ENCODE data around the gene EZH2. TPM values are rescaled to one million over a fixed set of nuclear protein-coding genes. Genes with fewer than 3 reads are reported as not detected.

Gene EZH2
- total and polyA plus RNA-seq, 4 donors, result 0.75 to 4.1 (median 1.3) TPM

DNA sequence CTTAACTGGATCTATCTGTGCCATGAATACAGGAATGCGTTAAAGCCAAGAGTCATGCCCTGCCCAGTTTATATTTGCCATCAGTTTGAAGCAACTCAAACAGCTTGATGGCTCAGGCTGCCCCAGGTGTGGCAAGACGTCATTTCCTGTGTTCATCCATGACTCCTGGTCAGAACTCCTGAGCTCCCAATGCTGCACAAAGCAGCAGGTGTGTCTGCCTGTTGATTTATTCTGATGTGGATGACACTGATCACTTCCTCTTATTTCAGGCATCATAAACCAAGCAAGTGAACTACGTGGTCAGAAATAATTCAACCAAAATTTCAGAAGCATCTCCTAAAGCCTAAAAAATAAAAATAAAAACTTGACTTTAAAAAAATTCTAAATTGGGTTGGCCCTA is 68.5 kb downstream of the EZH2 start:
- DNase-seq (no peak), ATAC-seq (ENCODE audit: low FRiP score) (no peak)
- intact Hi-C loops (cut with DNase I), result no loop called here
- Histone ChIP-seq H3K9me3 (ENCODE audit: control insufficient read depth, low read length) (no peaks in the 10 kb centered on the region), H3K4me3 (ENCODE audit: low read length in 2 of 2) (no peak overlapping the region), H3K4me1 (ENCODE audit: control insufficient read depth in 1 of 2, insufficient read depth in 2 of 2, low read length in 2 of 2) (no peaks in the 10 kb centered on the region), H3K27me3 (ENCODE audit: control insufficient read depth in 1 of 2, insufficient read depth in 2 of 2, low read length in 1 of 2) (no peaks in the 10 kb centered on the region), H3K27ac (ENCODE audit: low read depth in 1 of 2, low read length in 2 of 2) (no peak overlapping the region), H3K36me3 (ENCODE audit: control insufficient read depth in 1 of 2, insufficient read depth in 2 of 2, low read length in 1 of 2) (no peaks in the 10 kb centered on the region)
- 81 to 83% methylated on average over 3 of the region's 3 CpGs for WGBS, 2 donors

DNA sequence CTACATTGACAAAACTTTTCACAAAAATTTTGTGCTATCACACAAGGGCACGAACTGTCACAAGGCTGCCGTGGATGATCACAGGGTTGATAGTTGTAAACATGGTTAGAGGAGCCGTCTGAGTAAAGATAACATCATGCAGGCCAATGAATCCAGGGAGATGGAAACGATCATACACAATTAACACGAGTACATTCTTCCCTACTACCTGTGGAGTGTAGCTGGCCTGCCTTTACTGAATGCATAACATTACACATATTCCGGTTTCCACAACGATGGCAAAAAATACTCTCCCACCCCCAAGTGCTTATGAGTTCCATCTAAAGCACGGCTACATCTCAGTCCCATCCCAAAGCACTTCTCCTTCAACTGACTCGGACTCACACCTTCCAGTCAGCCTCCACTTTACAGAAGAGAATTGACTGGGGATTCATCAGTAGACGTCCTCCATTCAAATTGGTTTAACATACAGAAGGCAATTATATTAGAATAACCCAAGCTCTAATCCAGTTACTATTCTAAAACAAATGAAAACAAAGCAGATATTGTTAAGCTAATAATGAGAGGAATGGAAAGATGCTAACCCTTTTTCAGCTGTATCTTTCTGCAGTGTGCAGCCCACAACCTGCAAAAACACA is 69.0 kb downstream of the EZH2 start:
- H3K27ac ChIP-seq (ENCODE audit: low read depth in 1 of 2, low read length in 2 of 2), result no peak overlapping the region

DNA sequence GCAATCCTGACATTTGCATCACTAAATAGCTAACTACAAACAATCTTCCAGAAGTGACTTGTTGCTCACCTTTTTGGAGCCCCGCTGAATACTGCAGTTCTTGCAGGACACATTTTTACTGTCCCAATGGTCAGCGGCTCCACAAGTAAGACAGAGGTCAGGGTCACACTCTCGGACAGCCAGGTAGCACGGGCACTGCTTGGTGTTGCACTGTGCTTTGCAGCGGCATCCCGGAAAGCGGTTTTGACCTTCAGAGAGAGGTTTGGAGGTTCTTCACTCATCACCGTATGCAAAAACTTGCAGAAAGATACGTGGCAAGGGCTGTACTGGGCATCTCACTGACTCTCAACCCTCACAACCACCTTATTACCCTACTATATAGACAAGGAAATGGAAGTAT is 70.2 kb downstream of the EZH2 start:
- DNase-seq (no peak), ATAC-seq (ENCODE audit: low FRiP score) (no peak)
- WGBS, 2 donors, result 94 to 95% methylated on average over 9 of the region's 9 CpGs
- H3K27me3 ChIP-seq (ENCODE audit: control insufficient read depth in 1 of 2, insufficient read depth in 2 of 2, low read length in 1 of 2), result no peaks in the 10 kb centered on the region
- no peaks in the 10 kb centered on the region for H3K36me3 ChIP-seq (ENCODE audit: control insufficient read depth in 1 of 2, insufficient read depth in 2 of 2, low read length in 1 of 2)
- no peak overlapping the region for H3K27ac ChIP-seq (ENCODE audit: low read depth in 1 of 2, low read length in 2 of 2)
- intact Hi-C loops (cut with DNase I), result no loop called here
- no peaks in the 10 kb centered on the region for H3K4me1 ChIP-seq (ENCODE audit: control insufficient read depth in 1 of 2, insufficient read depth in 2 of 2, low read length in 2 of 2)
- H3K4me3 ChIP-seq (ENCODE audit: low read length in 2 of 2), result no peak overlapping the region
- no peaks in the 10 kb centered on the region for H3K9me3 ChIP-seq (ENCODE audit: control insufficient read depth, low read length)

More for the DNA sequence above, 69.0 kb downstream of the EZH2 start:
- no peaks in the 10 kb centered on the region for H3K36me3 ChIP-seq (ENCODE audit: control insufficient read depth in 1 of 2, insufficient read depth in 2 of 2, low read length in 1 of 2)
- intact Hi-C loops (cut with DNase I), result no loop called here
- 84 to 88% methylated on average over 10 of the region's 10 CpGs for WGBS, 2 donors
- DNase-seq, result no peak
- H3K4me1 ChIP-seq (ENCODE audit: control insufficient read depth in 1 of 2, insufficient read depth in 2 of 2, low read length in 2 of 2), result no peaks in the 10 kb centered on the region
- no peak overlapping the region for H3K4me3 ChIP-seq (ENCODE audit: low read length in 2 of 2)
- no peak for ATAC-seq (ENCODE audit: low FRiP score)
- no peaks in the 10 kb centered on the region for H3K27me3 ChIP-seq (ENCODE audit: control insufficient read depth in 1 of 2, insufficient read depth in 2 of 2, low read length in 1 of 2)
- H3K9me3 ChIP-seq (ENCODE audit: control insufficient read depth, low read length), result no peaks in the 10 kb centered on the region

DNA sequence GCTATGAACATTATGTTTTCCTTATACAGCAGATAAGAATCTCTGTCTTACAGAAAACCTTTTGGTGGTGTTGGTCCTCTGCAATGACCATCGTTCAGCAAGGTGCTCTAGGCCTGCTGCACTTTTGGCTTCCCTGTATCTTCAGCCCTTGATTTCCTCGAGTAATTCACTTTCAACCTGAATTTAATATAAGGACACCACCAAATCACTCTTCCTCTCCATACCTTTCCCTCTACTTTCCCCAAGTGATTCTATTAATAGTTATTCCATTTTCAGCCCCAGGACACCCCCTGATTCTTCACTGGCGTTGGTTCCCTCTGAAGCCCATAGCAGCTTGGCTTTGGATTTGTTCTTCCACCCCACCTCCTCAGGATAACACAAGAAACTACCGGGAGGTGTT is 72.2 kb downstream of the EZH2 start:
- Histone ChIP-seq H3K27me3 (ENCODE audit: control insufficient read depth in 1 of 2, insufficient read depth in 2 of 2, low read length in 1 of 2) (no peaks in the 10 kb centered on the region), H3K36me3 (ENCODE audit: control insufficient read depth in 1 of 2, insufficient read depth in 2 of 2, low read length in 1 of 2) (no peaks in the 10 kb centered on the region), H3K4me3 (ENCODE audit: low read length in 2 of 2) (no peak overlapping the region), H3K27ac (ENCODE audit: low read depth in 1 of 2, low read length in 2 of 2) (no peak overlapping the region), H3K9me3 (ENCODE audit: control insufficient read depth, low read length) (no peaks in the 10 kb centered on the region), H3K4me1 (ENCODE audit: control insufficient read depth in 1 of 2, insufficient read depth in 2 of 2, low read length in 2 of 2) (no peaks in the 10 kb centered on the region)
- no peak for DNase-seq
- WGBS, 2 donors, result 82 to 83% methylated on average over 4 of the region's 4 CpGs
- intact Hi-C loops (cut with DNase I), result no loop called here
- ATAC-seq (ENCODE audit: low FRiP score), result no peak

DNA sequence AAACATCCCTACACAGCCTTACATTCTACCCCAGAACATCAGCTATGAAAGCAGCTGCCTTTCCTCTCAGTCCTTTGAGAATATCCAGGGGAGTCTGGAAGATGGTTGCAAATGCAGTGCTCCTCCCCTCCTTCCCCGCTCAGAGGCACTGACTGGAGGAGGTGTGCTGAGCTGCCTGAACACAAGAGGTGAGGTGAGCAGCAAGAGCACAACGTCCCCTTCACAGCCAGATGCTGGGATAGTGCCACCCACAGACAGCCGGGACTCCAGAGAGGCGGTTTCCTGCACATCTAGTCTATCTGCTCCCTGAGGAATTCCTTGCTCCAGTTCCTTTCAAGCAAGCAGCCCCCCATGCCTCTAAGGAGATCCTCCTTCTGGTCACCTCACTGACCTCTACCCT is 74.2 kb downstream of the EZH2 start:
- H3K9me3 ChIP-seq (ENCODE audit: control insufficient read depth, low read length), result no peaks in the 10 kb centered on the region
- DNase-seq, result no peak
- ATAC-seq (ENCODE audit: low FRiP score), result no peak
- intact Hi-C loops (cut with DNase I), result no loop called here
- H3K27ac ChIP-seq (ENCODE audit: low read depth in 1 of 2, low read length in 2 of 2), result no peak overlapping the region
- no peaks in the 10 kb centered on the region for H3K27me3 ChIP-seq (ENCODE audit: control insufficient read depth in 1 of 2, insufficient read depth in 2 of 2, low read length in 1 of 2)
- no peaks in the 10 kb centered on the region for H3K36me3 ChIP-seq (ENCODE audit: control insufficient read depth in 1 of 2, insufficient read depth in 2 of 2, low read length in 1 of 2)
- no peaks in the 10 kb centered on the region for H3K4me1 ChIP-seq (ENCODE audit: control insufficient read depth in 1 of 2, insufficient read depth in 2 of 2, low read length in 2 of 2)
- H3K4me3 ChIP-seq (ENCODE audit: low read length in 2 of 2), result no peak overlapping the region
- WGBS, 2 donors, result 59 to 67% methylated on average over 4 of the region's 4 CpGs

DNA sequence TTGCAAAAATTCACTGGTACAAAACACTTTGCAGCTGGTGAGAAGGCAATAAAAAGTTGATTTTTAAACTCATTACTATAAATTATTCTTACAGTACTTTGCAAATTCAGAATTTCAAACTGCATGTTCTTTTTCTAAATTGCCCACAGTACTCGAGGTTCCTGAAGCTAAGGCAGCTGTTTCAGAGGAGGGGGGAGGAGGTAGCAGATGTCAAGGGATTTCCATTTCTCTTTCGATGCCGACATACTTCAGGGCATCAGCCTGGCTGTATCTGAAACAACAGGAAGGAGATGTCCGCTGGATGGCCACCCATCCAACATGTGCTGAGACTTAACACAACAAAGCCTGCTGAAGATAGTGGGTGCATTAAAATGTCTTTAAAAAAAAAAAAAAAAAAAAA is 76.7 kb downstream of the EZH2 start:
- H3K36me3 ChIP-seq (ENCODE audit: control insufficient read depth in 1 of 2, insufficient read depth in 2 of 2, low read length in 1 of 2), result no peaks in the 10 kb centered on the region
- ATAC-seq (ENCODE audit: low FRiP score) (no peak), DNase-seq (no peak)
- no peaks in the 10 kb centered on the region for H3K4me1 ChIP-seq (ENCODE audit: control insufficient read depth in 1 of 2, insufficient read depth in 2 of 2, low read length in 2 of 2)
- H3K27ac ChIP-seq (ENCODE audit: low read depth in 1 of 2, low read length in 2 of 2), result no peak overlapping the region
- no peaks in the 10 kb centered on the region for H3K27me3 ChIP-seq (ENCODE audit: control insufficient read depth in 1 of 2, insufficient read depth in 2 of 2, low read length in 1 of 2)
- H3K9me3 ChIP-seq (ENCODE audit: control insufficient read depth, low read length), result no peaks in the 10 kb centered on the region
- 65 to 72% methylated on average over 4 of the region's 4 CpGs for WGBS, 2 donors
- H3K4me3 ChIP-seq (ENCODE audit: low read length in 2 of 2), result no peak overlapping the region
- intact Hi-C loops (cut with DNase I), result no loop called here

DNA sequence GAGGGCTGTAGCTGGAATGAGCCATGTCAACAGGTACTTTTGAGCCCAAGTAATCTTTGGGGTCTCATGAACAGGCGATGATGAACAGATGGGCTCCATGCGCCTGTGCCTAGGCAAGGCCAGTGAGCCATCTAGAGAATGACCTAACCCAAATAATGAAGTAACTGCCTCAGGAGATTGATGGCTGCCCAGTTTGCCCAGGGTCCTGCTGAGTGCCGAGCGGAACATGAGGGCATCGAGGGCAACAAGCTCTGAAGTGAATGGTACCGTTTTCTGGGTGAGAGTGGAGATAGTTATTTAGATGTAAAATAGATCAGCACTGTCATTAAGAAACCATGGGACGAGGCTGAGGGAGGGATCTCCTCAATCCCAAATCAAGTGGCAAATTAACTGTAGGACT is 77.9 kb downstream of the EZH2 start:
- no peak for ATAC-seq (ENCODE audit: low FRiP score)

DNA sequence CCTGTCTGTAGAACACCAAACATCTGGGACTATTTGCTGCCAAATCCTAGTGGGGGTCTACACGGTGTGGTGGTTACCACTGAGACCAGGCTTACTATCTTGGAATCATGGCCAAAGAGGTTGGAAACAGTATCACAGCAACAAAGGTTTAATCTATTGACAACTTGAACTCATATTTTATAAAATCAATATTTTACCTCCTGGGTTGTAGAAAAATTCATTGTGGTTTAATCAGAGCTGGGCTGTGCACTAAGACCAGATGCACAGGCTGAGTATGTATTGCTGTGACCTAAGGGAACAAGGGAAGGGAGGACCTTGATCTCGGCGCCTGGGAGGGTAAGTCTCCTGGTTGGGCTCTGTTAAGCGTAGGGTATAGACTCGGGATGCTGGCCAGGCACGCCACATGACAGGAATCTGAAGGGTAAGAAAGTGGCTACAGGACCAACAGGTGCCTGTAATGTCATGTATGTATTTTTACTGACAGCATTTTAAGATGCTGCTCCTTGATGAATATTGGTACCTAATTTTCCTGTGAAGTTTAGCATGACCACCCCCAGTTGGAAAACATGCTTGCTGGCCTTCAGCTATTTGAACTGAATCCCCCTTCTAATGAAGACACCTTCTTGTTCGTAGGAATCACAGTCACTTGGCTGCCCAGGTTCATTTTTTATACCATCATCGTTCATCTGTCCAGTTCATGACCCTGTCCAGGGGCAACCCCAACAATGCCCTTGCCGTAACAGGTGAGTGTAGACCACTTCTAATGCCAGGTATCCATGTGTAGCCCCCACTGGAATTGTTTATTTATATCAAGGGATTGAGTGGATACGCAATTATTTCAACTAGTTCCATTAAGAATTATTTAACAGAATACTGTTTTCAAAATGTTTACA is 79.5 kb downstream of the EZH2 start:
- intact Hi-C loops (cut with DNase I), result no loop called here
- no peaks in the 10 kb centered on the region for H3K4me1 ChIP-seq (ENCODE audit: control insufficient read depth in 1 of 2, insufficient read depth in 2 of 2, low read length in 2 of 2)
- H3K36me3 ChIP-seq (ENCODE audit: control insufficient read depth in 1 of 2, insufficient read depth in 2 of 2, low read length in 1 of 2), result peaks cover 0 to 7% of the 10 kb centered on the region in 2 donors
- DNase-seq (no peak), ATAC-seq (ENCODE audit: low FRiP score) (no peak)
- H3K27me3 ChIP-seq (ENCODE audit: control insufficient read depth in 1 of 2, insufficient read depth in 2 of 2, low read length in 1 of 2), result no peaks in the 10 kb centered on the region
- H3K4me3 ChIP-seq (ENCODE audit: low read length in 2 of 2), result no peak overlapping the region
- no peaks in the 10 kb centered on the region for H3K9me3 ChIP-seq (ENCODE audit: control insufficient read depth, low read length)
- no peak overlapping the region for H3K27ac ChIP-seq (ENCODE audit: low read depth in 1 of 2, low read length in 2 of 2)
- WGBS, 2 donors, result 81 to 86% methylated on average over 10 of the region's 10 CpGs

More for the DNA sequence above, 77.9 kb downstream of the EZH2 start:
- Histone ChIP-seq H3K9me3 (ENCODE audit: control insufficient read depth, low read length) (no peaks in the 10 kb centered on the region), H3K27ac (ENCODE audit: low read depth in 1 of 2, low read length in 2 of 2) (no peak overlapping the region), H3K27me3 (ENCODE audit: control insufficient read depth in 1 of 2, insufficient read depth in 2 of 2, low read length in 1 of 2) (no peaks in the 10 kb centered on the region), H3K4me1 (ENCODE audit: control insufficient read depth in 1 of 2, insufficient read depth in 2 of 2, low read length in 2 of 2) (no peaks in the 10 kb centered on the region), H3K36me3 (ENCODE audit: control insufficient read depth in 1 of 2, insufficient read depth in 2 of 2, low read length in 1 of 2) (no peaks in the 10 kb centered on the region), H3K4me3 (ENCODE audit: low read length in 2 of 2) (no peak overlapping the region)
- DNase-seq, result no peak
- WGBS, 2 donors, result 95% methylated on average over 7 of the region's 7 CpGs
- intact Hi-C loops (cut with DNase I), result no loop called here

DNA sequence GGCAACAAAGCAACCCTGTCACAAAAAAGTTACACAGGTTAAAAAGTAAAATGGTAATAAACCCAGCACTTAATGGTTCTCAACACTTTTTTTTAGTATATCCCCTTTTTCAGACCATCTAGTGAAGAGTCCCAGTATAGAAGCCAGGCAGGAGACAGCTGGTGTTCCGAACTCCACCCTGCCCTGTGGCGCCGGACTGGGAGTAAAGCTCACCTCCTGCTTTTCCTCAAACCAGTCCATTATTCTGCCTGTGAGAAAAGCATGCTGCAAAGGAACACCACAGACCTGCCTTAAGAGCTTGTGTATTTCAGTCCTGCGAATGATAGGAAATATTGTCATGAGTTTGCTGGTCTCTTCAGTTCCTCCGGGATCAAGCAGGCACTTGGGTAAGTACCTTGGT is 81.0 kb downstream of the EZH2 start:
- 95 to 96% methylated on average over 5 of the region's 5 CpGs for WGBS, 2 donors
- Histone ChIP-seq H3K4me1 (ENCODE audit: control insufficient read depth in 1 of 2, insufficient read depth in 2 of 2, low read length in 2 of 2) (no peaks in the 10 kb centered on the region), H3K27ac (ENCODE audit: low read depth in 1 of 2, low read length in 2 of 2) (no peak overlapping the region), H3K27me3 (ENCODE audit: control insufficient read depth in 1 of 2, insufficient read depth in 2 of 2, low read length in 1 of 2) (no peaks in the 10 kb centered on the region), H3K9me3 (ENCODE audit: control insufficient read depth, low read length) (no peaks in the 10 kb centered on the region), H3K36me3 (ENCODE audit: control insufficient read depth in 1 of 2, insufficient read depth in 2 of 2, low read length in 1 of 2) (peaks cover 11 to 12% of the 10 kb centered on the region in 2 donors), H3K4me3 (ENCODE audit: low read length in 2 of 2) (no peak overlapping the region)
- DNase-seq, result no peak
- no peak for ATAC-seq (ENCODE audit: low FRiP score)
- intact Hi-C loops (cut with DNase I), result no loop called here
